ENCODE measurements around the gene CC2D2A.

DNA sequence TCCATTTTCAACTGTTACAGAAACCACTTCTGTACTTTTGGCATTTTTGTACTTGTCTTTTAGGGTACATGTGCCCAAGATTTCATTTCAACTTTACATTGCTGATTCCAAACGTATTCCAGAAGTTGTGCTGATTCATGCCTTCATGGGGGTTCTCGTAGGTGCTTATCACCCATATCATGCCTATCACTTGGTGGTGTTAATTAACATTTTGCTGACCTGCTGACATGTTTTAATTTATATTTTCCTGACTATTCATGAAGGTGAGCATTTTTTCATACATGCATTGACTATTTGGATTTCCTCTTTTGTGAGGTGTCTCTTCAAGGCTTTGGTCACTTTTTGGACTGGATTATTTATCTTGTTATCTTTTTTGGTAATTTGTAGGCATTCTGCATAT, 64.1 kb downstream of the CC2D2A start:
- TF ChIP-seq POLR2A (IDR thresholded peaks at IDR 0.05) = no peak
- TF ChIP-seq, protein P1, sequence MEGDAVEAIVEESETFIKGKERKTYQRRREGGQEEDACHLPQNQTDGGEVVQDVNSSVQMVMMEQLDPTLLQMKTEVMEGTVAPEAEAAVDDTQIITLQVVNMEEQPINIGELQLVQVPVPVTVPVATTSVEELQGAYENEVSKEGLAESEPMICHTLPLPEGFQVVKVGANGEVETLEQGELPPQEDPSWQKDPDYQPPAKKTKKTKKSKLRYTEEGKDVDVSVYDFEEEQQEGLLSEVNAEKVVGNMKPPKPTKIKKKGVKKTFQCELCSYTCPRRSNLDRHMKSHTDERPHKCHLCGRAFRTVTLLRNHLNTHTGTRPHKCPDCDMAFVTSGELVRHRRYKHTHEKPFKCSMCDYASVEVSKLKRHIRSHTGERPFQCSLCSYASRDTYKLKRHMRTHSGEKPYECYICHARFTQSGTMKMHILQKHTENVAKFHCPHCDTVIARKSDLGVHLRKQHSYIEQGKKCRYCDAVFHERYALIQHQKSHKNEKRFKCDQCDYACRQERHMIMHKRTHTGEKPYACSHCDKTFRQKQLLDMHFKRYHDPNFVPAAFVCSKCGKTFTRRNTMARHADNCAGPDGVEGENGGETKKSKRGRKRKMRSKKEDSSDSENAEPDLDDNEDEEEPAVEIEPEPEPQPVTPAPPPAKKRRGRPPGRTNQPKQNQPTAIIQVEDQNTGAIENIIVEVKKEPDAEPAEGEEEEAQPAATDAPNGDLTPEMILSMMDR (IDR thresholded peaks at IDR 0.05 in 8 of 11, conservative IDR thresholded peaks at IDR 0.05 in 3 of 11) = no peak
